NCI-H146 (cell line): Measurements from ENCODE around the gene LOXL1.
A peak's percentile ranks its signal among the peaks of the same experiment; 100 is the strongest.

Source experiments
- DNase-seq: peaks from one replicate; lab custom pipeline; 2025; lab: John Stamatoyannopoulos, UW

The LOXL1 gene

GRCh38 chr15:73926219-73927002, at the start of gene LOXL1:
TSS of gene LOXL1 (plus strand) at chr15:73926462. CDS start at chr15:73926784, 322 bp downstream.
- DNase-seq: peak; percentile 66

- DNase-seq: no peak
These were observed 46.8 kb upstream of the LOXL1 start for GRCh38 chr15:73879426-73879825.

GRCh38 chr15:73881579-73882320, 44.5 kb upstream of the LOXL1 start:
- no peak for DNase-seq

- no peak for DNase-seq
These were observed 43.4 kb upstream of the LOXL1 start for GRCh38 chr15:73882761-73883419.

- DNase-seq: no peak
These were observed 42.1 kb upstream of the LOXL1 start for GRCh38 chr15:73884159-73884558.

GRCh38 chr15:73885954-73886700, 40.1 kb upstream of the LOXL1 start:
- DNase-seq: no peak

GRCh38 chr15:73886717-73887345, 39.4 kb upstream of the LOXL1 start:
- no peak for DNase-seq

GRCh38 chr15:73887481-73887880, 38.8 kb upstream of the LOXL1 start:
- no peak for DNase-seq

- DNase-seq: no peak
These were observed 37.8 kb upstream of the LOXL1 start for GRCh38 chr15:73888224-73889041.

- no peak for DNase-seq
These were observed 37.1 kb upstream of the LOXL1 start for GRCh38 chr15:73889053-73889761.

- no peak for DNase-seq
These were observed 36.5 kb upstream of the LOXL1 start for GRCh38 chr15:73889762-73890124.

GRCh38 chr15:73891328-73892315, 34.6 kb upstream of the LOXL1 start:
- no peak for DNase-seq

GRCh38 chr15:73892446-73893226, 33.6 kb upstream of the LOXL1 start:
- no peak for DNase-seq

GRCh38 chr15:73894133-73894814, 32.0 kb upstream of the LOXL1 start:
- no peak for DNase-seq

GRCh38 chr15:73897441-73898261, 28.6 kb upstream of the LOXL1 start:
- DNase-seq: no peak
